ENCODE measurements around the gene RASSF6. TPM values are rescaled to one million over a fixed set of nuclear protein-coding genes. Genes with fewer than 3 reads are reported as not detected.

RASSF6 gene
- polyA plus RNA-seq, 1 donor from 2014 or later = not detected

DNA sequence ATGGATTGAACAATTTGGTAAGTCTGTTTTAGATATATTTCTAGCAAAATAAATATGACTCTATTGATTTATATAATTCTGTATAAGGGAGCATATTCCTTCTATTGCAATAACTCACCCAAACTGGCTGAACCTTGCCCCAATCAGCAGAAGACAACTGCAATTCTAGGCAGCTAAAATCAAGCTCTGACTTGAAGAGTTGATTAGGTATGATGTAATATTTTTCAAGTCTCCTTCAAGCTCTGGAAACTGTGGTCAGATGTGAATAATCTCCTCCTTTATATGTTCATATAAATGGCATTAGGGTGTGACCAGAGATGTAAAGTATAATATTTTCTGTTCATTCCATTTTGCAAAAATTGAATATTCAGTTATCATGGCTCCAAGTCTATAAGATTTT, 8.2 kb downstream of the RASSF6 start:
- H4K20me1 ChIP-seq (ENCODE audit: insufficient read depth) = no peaks in the 10 kb centered on the region
- no peaks in the 10 kb centered on the region for H3K36me3 ChIP-seq (ENCODE audit: insufficient read depth, low read length)
- H3K27me3 ChIP-seq (ENCODE audit: insufficient read depth, low read depth, low read length) = no peaks in the 10 kb centered on the region
- no peaks in the 10 kb centered on the region for H3K9me3 ChIP-seq (ENCODE audit: low read length)
- no peak overlapping the region for H3K9ac ChIP-seq (ENCODE audit: low read length)
- no peak for TF ChIP-seq EP300 (conservative IDR thresholded peaks at IDR 0.05; ENCODE audit: poor library complexity, severe bottlenecking)
- no peak for TF ChIP-seq RAD21 (conservative IDR thresholded peaks at IDR 0.05)
- no peak for TF ChIP-seq EZH2 (IDR thresholded peaks at IDR 0.05; ENCODE audit: borderline replicate concordance, insufficient read depth, low read length, poor library complexity, severe bottlenecking)
- no peak for TF ChIP-seq MXI1 (conservative IDR thresholded peaks at IDR 0.05; ENCODE audit: poor library complexity, severe bottlenecking)
- TF ChIP-seq POLR2AphosphoS5 (IDR thresholded peaks at IDR 0.05) = no peak
- TF ChIP-seq REST (IDR thresholded peaks at IDR 0.05; ENCODE audit: borderline replicate concordance) = no peak
- no peak for TF ChIP-seq CTCF (IDR thresholded peaks at IDR 0.05; ENCODE audit: poor library complexity, severe bottlenecking)
- TF ChIP-seq SMC3 (conservative IDR thresholded peaks at IDR 0.05; ENCODE audit: poor library complexity) = no peak
- TF ChIP-seq TAF1 (IDR thresholded peaks at IDR 0.05; ENCODE audit: low read depth) = no peak
- no peaks in the 10 kb centered on the region for H3K79me2 ChIP-seq (replicated peaks; ENCODE audit: insufficient read depth, low read length)
- H3K27ac ChIP-seq (ENCODE audit: low read length) = no peak overlapping the region
- H3K4me3 ChIP-seq (ENCODE audit: low read length) = no peak overlapping the region
- no peaks in the 10 kb centered on the region for H3K9me2 ChIP-seq (ENCODE audit: insufficient read depth, low read length)
- no peaks in the 10 kb centered on the region for H3F3A ChIP-seq (ENCODE audit: insufficient read depth, low read length, poor library complexity, severe bottlenecking)
- no peak overlapping the region for H3K4me2 ChIP-seq (ENCODE audit: low read length)
- no peak overlapping the region for H2AFZ ChIP-seq (ENCODE audit: low read depth, low read length)

GRCh38 chr4:73609706-73610105, 10.5 kb downstream of the RASSF6 start:
- TF ChIP-seq SMC3 (conservative IDR thresholded peaks at IDR 0.05; ENCODE audit: poor library complexity) (no peak), REST (IDR thresholded peaks at IDR 0.05; ENCODE audit: borderline replicate concordance) (no peak), CTCF (IDR thresholded peaks at IDR 0.05; ENCODE audit: poor library complexity, severe bottlenecking) (no peak), POLR2AphosphoS5 (IDR thresholded peaks at IDR 0.05) (no peak), EP300 (conservative IDR thresholded peaks at IDR 0.05; ENCODE audit: poor library complexity, severe bottlenecking) (no peak), TAF1 (IDR thresholded peaks at IDR 0.05; ENCODE audit: low read depth) (no peak), MXI1 (conservative IDR thresholded peaks at IDR 0.05; ENCODE audit: poor library complexity, severe bottlenecking) (no peak), EZH2 (IDR thresholded peaks at IDR 0.05; ENCODE audit: borderline replicate concordance, insufficient read depth, low read length, poor library complexity, severe bottlenecking) (no peak), RAD21 (conservative IDR thresholded peaks at IDR 0.05) (no peak)
- Histone ChIP-seq H3K4me2 (ENCODE audit: low read length) (no peak overlapping the region), H3K9me2 (ENCODE audit: insufficient read depth, low read length) (no peaks in the 10 kb centered on the region)

More at GRCh38 chr4:73609706-73610105, 10.5 kb downstream of the RASSF6 start:
- H3K79me2 ChIP-seq (replicated peaks; ENCODE audit: insufficient read depth, low read length) = no peaks in the 10 kb centered on the region
- H3K9ac ChIP-seq (ENCODE audit: low read length) = no peak overlapping the region
- no peak overlapping the region for H2AFZ ChIP-seq (ENCODE audit: low read depth, low read length)
- no peaks in the 10 kb centered on the region for H3K36me3 ChIP-seq (ENCODE audit: insufficient read depth, low read length)
- no peak overlapping the region for H3K4me3 ChIP-seq (ENCODE audit: low read length)
- no peaks in the 10 kb centered on the region for H3K27me3 ChIP-seq (ENCODE audit: insufficient read depth, low read depth, low read length)
- no peaks in the 10 kb centered on the region for H3K9me3 ChIP-seq (ENCODE audit: low read length)
- H3K27ac ChIP-seq (ENCODE audit: low read length) = no peak overlapping the region
- no peaks in the 10 kb centered on the region for H3F3A ChIP-seq (ENCODE audit: insufficient read depth, low read length, poor library complexity, severe bottlenecking)
- no peaks in the 10 kb centered on the region for H4K20me1 ChIP-seq (ENCODE audit: insufficient read depth)
